HG02798 (cell line): ENCODE results near the gene STK40.

Source experiments
- ATAC-seq: cut with Tn5 transposase; IDR thresholded peaks from one replicate; pipeline ENCODE4 v1.9.1; 2021; ENCODE audit warnings: mild to moderate bottlenecking; ENCODE audit not compliant: unreplicated experiment, poor library complexity

The STK40 gene

GRCh38 chr1:36377791-36378492 is 7.8 kb downstream of the STK40 start:
- ATAC-seq, result no peak

GRCh38 chr1:36372617-36373016 is 13.1 kb downstream of the STK40 start:
- ATAC-seq, result no peak

DNA sequence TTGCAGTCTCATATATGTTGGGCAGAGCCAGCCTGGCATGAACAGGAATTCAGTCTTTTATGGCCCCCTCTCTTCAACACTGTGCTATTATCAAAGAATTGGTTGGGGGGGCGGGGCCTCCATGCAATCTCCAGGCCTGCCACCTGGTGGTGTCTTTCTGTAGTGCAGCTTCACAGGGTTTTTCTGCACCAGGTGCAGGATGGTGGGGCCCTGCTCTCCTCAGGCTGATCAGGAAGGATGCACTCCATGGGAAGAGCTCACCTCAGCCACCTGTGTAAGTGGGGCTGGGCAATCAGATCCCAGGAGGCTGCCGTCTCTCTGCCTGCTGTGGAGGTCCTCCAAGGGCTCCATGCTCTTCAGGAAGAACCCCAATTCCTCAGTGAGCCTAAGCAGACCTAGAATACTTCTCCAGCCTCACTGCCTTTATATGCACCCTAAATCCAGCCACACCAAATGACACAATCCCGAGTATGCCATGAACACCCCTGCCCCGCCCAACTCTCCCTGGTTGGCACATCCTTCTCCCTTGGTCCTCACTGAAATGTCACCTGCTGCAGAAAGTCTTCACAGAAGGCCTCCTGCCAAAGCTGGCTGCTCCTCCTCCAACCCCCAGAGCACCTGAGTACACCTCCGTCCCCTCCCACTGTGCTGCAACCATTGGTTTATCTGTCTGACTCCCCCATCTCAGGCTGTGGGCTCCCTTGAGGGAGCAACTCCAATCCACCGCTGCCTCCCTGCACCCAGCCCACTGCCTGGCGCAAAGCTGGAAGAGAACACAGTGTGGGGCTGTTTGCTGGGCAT is 16.5 kb downstream of the STK40 start:
- ATAC-seq, result no peak

DNA sequence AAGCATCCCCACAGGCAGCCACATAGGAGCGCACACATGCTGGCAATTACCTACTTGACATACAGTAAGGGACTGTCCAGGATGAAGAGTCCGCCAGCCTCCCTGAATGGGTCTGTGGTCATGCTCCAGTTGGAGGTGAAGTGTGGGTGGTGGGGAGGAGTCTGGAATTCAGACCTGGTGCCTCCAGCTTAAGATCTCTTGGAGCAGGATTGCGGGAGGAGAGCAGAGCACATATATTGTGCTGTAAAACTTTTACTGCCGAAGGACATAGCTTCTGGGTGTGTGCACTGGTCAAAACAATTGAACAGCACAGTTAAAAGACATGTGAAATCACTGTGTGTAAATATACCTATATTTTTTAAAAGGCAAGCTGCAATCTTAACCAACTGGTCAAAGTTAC is 17.9 kb downstream of the STK40 start:
- ATAC-seq, result no peak

- no peak for ATAC-seq
These were observed 18.7 kb downstream of the STK40 start for GRCh38 chr1:36367066-36367465.

DNA sequence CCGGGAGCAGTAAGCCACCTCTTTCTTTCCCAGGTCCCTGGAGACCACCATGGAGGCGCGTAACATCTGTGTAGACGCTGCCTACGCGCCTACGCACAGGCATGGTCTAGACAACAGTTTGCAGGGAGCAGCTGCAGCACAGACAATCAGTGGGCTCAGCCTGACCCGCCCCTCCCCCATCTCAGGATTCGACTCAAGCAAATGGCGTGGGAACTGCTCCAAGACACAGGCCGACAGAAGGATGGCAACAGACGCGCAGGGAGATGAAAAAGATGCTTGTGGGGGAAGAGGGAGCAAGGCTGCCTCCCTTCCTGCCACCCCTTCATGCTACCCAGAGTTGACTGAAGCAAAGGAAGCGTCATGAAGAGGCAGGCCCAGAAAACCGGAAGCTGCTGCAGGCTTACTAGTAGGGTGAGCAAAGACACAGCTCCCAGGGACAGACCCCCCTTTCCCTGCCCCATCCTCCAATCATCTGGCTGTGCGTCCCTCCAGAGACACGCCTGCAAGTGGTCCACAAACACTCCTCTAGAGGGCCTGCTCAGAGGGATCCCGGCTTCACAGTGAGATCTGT is 19.5 kb downstream of the STK40 start:
- no peak for ATAC-seq

- no peak for ATAC-seq
These were observed 20.3 kb downstream of the STK40 start for GRCh38 chr1:36365381-36365780.

- no peak for ATAC-seq
These were observed 25.7 kb downstream of the STK40 start for GRCh38 chr1:36359911-36360550.

GRCh38 chr1:36359383-36359782 is 26.3 kb downstream of the STK40 start:
- no peak for ATAC-seq

DNA sequence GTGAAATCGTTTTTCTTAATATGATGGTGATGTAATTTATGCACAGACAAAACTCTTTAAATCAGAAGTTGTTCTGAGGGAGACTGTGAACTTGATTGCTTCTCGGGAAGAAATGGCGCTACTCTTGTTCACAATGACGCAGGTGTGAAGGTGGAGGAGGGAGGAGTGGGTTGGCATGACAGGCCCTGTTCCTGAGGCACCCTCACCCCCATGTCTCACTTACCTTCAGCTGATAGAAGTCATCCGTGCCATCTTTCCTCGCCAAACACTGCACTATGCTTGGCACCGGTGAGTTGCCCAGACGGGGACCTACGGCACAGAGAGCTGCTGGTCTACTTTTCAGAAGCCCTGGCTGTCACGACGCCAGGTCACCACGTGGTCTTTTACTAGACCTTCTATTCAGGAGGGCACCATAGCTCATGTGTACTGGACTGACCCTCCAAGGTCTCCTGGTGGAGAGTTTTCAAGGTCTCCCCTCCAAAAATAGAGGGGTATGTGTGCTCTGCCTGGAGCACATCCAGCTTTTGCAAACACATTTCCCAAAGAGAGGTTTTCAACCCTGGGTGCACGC is 27.1 kb downstream of the STK40 start:
- no peak for ATAC-seq

DNA sequence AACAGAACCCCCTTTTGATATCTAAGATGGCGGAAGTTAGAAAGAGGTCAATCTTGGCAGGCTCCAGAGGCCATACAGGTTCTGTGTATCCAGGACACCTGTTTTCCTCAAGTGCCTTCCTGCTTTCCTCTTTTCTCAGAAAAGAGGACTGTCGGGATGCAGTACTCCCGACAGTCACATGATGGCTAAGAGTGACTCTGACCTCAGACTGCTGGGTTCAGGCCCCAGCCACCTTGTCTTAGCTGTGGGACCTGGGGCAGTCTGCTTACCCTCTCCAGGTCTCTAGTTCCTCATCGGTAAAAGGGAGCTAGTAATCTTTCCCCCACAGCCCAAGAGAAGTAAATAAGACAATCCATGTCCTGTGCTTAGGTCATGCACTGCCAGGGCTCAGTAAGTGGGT is 29.9 kb downstream of the STK40 start:
- ATAC-seq, result no peak

DNA sequence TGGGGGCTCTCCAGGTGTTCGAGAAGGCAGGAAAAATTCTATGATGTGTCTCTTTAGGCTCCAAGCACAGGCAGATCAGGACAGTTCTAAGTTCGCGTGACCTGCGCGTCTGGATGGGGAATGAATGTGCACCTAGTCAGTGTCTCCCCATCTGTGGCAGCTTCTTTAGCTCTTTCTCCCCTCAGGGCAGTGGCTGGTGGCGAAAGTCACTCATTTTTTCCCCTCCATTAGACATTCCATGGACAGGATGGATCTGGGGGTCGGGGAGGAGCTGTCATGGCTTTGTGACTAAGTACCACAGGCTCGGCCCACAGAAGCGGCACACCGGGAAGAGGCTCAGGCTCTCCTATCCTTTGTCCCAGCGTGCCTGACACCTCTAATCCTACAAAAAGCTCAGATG is 31.2 kb downstream of the STK40 start:
- ATAC-seq, result no peak

GRCh38 chr1:36352910-36353878 is 32.5 kb downstream of the STK40 start:
- no peak for ATAC-seq

DNA sequence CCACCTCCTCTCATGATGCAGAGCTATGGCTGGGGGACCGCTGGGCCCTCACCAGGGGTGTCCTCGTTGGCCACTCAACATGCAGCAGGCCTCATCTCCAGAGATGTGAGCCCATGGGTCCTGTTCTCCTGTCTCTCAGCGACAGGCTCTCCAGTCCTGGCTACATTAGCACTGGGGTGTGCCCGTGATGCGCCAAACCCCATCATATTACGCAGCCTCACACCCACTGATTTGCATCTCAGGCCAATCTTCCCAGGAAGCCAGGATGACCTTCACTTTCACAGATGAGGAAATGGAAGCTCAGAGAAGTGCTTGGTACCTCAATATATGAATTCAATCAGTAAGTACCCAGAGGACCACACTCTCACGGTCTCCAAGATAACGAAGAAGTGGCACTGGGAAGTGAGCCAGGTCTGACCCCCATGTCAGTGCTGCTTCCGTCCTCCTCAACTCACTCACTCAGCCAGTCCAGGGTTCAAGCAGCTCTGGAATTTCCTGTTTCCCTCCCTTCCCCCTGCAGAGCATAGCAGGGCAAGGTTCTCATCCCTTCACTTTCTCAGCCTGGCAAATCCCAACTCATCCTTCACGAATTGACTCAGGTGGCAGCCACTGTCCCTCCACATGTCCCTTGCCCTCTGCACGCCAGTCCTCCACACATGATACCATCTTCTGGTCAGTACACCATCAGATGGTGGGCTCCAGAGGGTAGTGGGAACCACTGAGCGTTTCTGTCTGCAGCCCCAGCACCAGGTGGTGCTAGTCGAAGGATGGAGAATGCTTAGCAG is 33.4 kb downstream of the STK40 start:
- no peak for ATAC-seq

DNA sequence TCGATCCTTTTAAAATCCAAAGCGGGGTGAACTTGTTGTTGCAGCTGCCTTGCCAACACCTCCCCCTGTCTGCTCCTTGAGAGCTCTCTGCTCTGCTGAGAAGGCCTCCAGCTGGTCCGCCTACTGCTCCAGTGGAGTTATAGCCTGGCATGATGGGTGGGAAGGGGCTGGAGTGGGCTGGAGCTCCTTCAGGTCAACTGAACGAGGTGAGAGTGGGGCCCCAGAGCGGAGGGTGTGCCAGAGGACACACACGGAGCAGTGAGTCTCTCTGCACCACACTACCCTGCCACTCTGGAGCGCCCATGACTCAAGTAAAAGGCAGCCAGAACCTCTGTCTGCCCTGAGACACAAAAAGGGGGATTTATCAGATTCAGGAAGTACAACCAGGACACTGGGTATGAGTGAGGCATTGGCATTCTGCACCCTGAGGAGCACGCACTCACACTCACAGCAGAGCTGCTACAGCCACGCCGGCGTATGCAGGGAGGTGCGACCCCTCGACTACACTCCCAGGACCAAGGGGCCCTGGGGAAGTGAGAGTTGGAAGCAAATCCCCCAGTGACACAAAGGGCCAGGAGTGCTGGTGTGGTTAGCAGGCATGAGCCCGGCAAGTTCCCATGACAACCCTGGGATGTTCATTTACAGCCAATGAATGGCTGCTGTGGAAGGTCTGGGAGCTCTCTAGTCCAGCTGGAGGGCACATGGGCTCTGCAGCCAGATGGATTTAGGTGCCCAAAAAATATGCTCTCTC is 34.3 kb downstream of the STK40 start:
- ATAC-seq, result no peak

DNA sequence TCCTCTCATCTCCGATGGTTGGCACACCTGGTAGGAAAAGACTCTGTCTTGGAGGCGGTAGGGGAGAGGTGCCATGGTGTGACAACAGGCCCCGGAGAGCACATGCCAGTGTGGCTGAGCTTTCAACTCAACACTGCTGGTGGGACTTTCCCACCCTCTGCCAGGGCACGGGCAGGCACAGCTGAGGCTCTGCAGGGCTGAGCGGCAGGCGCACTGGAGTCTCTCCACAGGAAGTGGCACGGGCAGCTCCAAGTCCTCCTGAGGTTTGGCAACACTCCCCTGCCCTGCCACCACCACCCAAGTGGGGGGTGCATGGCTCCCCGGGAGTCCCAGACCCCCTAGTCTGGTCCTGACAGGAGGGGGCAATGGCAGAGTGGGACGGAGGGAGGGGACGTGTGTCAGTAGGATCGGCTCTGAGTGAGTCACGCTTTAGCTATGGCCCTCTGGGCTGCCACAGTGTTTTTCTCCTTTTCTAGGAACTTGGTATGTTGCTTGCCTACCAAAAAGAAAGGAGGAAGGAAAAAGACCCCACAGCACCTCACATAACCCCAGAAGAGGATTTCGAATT is 35.0 kb downstream of the STK40 start:
- no peak for ATAC-seq

- ATAC-seq, result no peak
These were observed 35.9 kb downstream of the STK40 start for GRCh38 chr1:36349839-36350238.

DNA sequence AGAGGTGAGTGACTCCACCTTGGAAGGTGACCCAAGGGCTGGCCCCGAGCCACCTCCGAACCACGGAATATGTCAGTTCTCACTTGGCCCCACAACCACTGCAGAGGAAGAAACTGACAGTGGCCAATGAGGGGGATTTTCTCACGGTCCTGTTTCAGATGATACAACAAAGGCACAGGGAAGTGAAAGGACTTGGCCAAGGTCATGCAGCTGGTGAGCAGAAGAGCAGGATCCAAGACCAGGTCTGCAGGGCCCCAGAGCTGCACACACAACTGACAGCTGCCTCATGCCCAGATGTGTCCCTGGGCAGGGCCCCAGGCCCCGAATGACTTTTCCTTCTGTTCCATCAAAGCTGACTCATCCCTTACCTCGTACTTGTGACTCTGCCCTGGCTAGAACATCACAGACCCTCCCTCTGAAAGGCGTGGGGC is 36.5 kb downstream of the STK40 start:
- ATAC-seq, result peak; percentile 81
